Calu3 (cell line): ENCODE results near the gene IFITM2. TPM values are rescaled to one million over a fixed set of nuclear protein-coding genes. Genes with fewer than 3 reads are reported as not detected.

Experiments used
- BruUV-seq: library from RNA; stranded (reverse); fragments of 400-500 nt; replicated peaks from 2 replicates; lab custom pipeline; 2021; lab: Mats Ljungman, UMichigan
- CTCF ChIA-PET: fragments of 300-600 bp; sonication (Branson Sonifier 250); formaldehyde crosslinking; loops from one replicate; lab custom pipeline; 2022; ENCODE audit warnings: antibody characterized with exemption; lab: Charles Lee
- DNase-seq: peaks from one replicate; pipeline ENCODE4 v3.0.0; 2022
- H3K27ac Mint-ChIP-seq: one replicate; pipeline ENCODE4 v1.8.0; 2022; ENCODE audit warnings: mixed read lengths; ENCODE audit not compliant: unreplicated experiment
- H3K27me3 Mint-ChIP-seq: one replicate; pipeline ENCODE4 v1.8.0; 2022; ENCODE audit warnings: mixed read lengths; ENCODE audit not compliant: unreplicated experiment
- H3K36me3 Mint-ChIP-seq: one replicate; pipeline ENCODE4 v1.8.0; 2022; ENCODE audit warnings: mild to moderate bottlenecking, moderate library complexity, mixed read lengths; ENCODE audit not compliant: insufficient read depth, unreplicated experiment
- H3K4me1 Mint-ChIP-seq: one replicate; pipeline ENCODE4 v1.8.0; 2022; ENCODE audit warnings: mild to moderate bottlenecking, low read depth, mixed read lengths; ENCODE audit not compliant: unreplicated experiment
- H3K4me3 Mint-ChIP-seq: one replicate; pipeline ENCODE4 v1.8.0; 2022; ENCODE audit warnings: mild to moderate bottlenecking, low read depth, moderate library complexity, mixed read lengths; ENCODE audit not compliant: unreplicated experiment
- H3K9me3 Mint-ChIP-seq: one replicate; pipeline ENCODE4 v1.8.0; 2022; ENCODE audit warnings: low read depth, mixed read lengths; ENCODE audit not compliant: unreplicated experiment
- CTCF ChIP-seq: fragments of 200-600 bp; IDR thresholded peaks from one replicate; pipeline ENCODE4 v1.8.0; 2022; ENCODE audit warnings: antibody characterized with exemption; ENCODE audit not compliant: unreplicated experiment
- intact Hi-C: fragments of 100-400 bp; cut with micrococcal nuclease; formaldehyde crosslinking; loops from one replicate; pipeline ENCODE4 v1.10.0; 2022; ENCODE audit not compliant: unreplicated experiment
- total RNA-seq: library from RNA; stranded (reverse); gene quantifications from 2 replicates; pipeline ENCODE4 v1.2.3, GENCODE V29; 2022

IFITM2 gene
- total RNA-seq, 1 experiment from 2014 or later, result 29.1 TPM

DNA sequence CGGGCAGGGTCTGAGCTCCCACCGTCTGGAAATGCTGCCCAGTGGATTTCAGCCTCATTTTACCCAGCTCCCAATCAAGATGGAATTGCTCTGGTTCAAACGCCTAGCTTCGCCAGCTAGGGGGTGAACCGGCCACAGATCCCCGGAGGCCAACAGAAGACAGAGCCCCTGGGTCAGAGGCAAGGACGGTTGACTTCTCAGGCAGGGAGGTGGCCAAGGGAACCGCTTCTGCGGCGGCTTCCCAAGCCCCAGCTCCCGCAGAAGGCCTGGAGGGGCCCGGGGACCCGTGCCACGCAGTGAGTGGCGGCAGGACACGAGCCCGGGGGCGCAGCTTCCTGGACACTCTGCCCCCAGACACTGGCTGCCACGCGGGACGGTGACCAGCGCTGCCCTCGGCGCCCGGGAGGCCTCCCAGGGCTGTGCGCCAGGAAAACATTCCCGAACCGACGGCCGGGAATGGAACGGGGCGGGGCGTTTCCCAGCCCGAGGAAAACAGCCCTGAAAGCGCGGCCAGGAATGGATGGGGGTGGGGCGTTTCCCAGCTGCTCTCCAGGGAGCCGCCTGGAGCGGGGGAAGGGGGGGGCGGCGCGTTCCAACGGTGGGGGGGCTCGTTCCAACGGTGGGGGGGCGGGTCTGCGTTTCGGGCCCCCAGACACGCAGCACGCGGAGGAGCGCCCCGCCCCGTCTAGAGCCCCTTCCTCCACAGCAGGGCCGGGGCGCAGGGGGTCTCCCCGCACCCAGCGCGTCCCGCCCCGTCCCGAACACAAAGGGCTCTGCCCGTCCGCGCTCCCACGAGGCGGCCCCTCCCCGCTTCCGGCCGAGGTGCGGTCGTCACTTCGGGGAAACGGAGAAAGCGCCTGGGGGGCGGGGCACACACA lies 48.2 kb downstream of the IFITM2 start:
- intact Hi-C loops, result loop anchor here (5.0 to 10.0 kb wide), 2 partner anchors 51 to 161 kb away; partner anchors contain the start of gene IFITM2
- TSS peak; percentile 98 for BruUV-seq
- peak overlapping the region; percentile 12 for H3K4me3 Mint-ChIP-seq
- H3K4me1 Mint-ChIP-seq, result peaks cover 20% of the 10 kb centered on the region
- no peak for TF ChIP-seq CTCF
- H3K36me3 Mint-ChIP-seq, result no peaks in the 10 kb centered on the region
- H3K27me3 Mint-ChIP-seq, result peaks cover 21% of the 10 kb centered on the region
- no peak overlapping the region for H3K27ac Mint-ChIP-seq
- CTCF ChIA-PET, result interaction anchor here (0.6 to 0.8 kb wide), 6 partner anchors 43 to 199 kb away, joined by 3 to 8 read pairs (median 5); no protein-coding TSS in a partner anchor
- DNase-seq, result peak; percentile 84
- H3K9me3 Mint-ChIP-seq, result no peaks in the 10 kb centered on the region

DNA sequence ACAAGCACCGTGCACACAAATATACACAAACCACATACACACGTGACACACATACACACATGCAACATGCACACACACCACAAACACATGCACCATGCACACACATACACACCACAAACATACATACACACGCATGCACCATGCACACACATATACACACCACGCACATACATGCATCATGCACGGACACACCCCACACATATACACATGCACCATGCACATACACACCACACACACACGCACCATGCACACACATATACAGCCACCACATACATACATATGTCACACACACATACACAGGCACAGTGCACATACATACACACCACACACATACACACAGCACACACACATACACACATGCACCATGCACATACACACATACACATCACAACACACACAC lies 49.0 kb downstream of the IFITM2 start:
- H3K36me3 Mint-ChIP-seq, result no peaks in the 10 kb centered on the region
- peaks cover 5% of the 10 kb centered on the region for H3K9me3 Mint-ChIP-seq
- peaks cover 17% of the 10 kb centered on the region for H3K4me1 Mint-ChIP-seq
- CTCF ChIA-PET, result interaction anchor here (0.6 kb wide), 1 partner anchor 44 kb away, joined by 3 read pairs; no protein-coding TSS in a partner anchor
- H3K27ac Mint-ChIP-seq, result no peak overlapping the region
- intact Hi-C loops, result loop anchor here (5.0 to 10.0 kb wide), 2 partner anchors 52 to 161 kb away; partner anchors contain the start of gene IFITM2
- BruUV-seq, result no TSS peak
- no peak for TF ChIP-seq CTCF
- H3K27me3 Mint-ChIP-seq, result peaks cover 16% of the 10 kb centered on the region
- H3K4me3 Mint-ChIP-seq, result no peak overlapping the region
- no peak for DNase-seq

- intact Hi-C loops, result loop anchor here (5.0 to 10.0 kb wide), 2 partner anchors 53 to 160 kb away; partner anchors contain the start of gene IFITM2
- CTCF ChIA-PET, result no interaction called here
- no TSS peak for BruUV-seq
- no peak for TF ChIP-seq CTCF
- Mint-ChIP-seq H3K4me1 (peaks cover 16% of the 10 kb centered on the region), H3K9me3 (peaks cover 5% of the 10 kb centered on the region), H3K36me3 (no peaks in the 10 kb centered on the region), H3K27me3 (peaks cover 16% of the 10 kb centered on the region), H3K27ac (no peak overlapping the region), H3K4me3 (no peak overlapping the region)
- DNase-seq, result no peak
Observed at GRCh38 chr11:357582-357981, 50.0 kb downstream of the IFITM2 start.

- CTCF ChIA-PET, result no interaction called here
- Mint-ChIP-seq H3K4me3 (no peak overlapping the region), H3K36me3 (no peaks in the 10 kb centered on the region), H3K4me1 (peaks cover 9% of the 10 kb centered on the region), H3K27ac (no peak overlapping the region), H3K27me3 (peaks cover 16% of the 10 kb centered on the region), H3K9me3 (peaks cover 5% of the 10 kb centered on the region)
- intact Hi-C loops, result loop anchor here (5.0 to 10.0 kb wide), 2 partner anchors 53 to 159 kb away; partner anchors contain the start of gene IFITM2
- BruUV-seq, result no TSS peak
- TF ChIP-seq CTCF, result no peak
- no peak for DNase-seq
Observed at GRCh38 chr11:358129-358800, 50.6 kb downstream of the IFITM2 start.
